ENCODE data around the gene DRGX. TPM values are rescaled to one million over a fixed set of nuclear protein-coding genes. Genes with fewer than 3 reads are reported as not detected.

The DRGX gene
- total and polyA plus RNA-seq, 10 of the 15 experiments (the other 5 are each of a cell fraction or from before 2014, with no cell fraction given), result not detected

DNA sequence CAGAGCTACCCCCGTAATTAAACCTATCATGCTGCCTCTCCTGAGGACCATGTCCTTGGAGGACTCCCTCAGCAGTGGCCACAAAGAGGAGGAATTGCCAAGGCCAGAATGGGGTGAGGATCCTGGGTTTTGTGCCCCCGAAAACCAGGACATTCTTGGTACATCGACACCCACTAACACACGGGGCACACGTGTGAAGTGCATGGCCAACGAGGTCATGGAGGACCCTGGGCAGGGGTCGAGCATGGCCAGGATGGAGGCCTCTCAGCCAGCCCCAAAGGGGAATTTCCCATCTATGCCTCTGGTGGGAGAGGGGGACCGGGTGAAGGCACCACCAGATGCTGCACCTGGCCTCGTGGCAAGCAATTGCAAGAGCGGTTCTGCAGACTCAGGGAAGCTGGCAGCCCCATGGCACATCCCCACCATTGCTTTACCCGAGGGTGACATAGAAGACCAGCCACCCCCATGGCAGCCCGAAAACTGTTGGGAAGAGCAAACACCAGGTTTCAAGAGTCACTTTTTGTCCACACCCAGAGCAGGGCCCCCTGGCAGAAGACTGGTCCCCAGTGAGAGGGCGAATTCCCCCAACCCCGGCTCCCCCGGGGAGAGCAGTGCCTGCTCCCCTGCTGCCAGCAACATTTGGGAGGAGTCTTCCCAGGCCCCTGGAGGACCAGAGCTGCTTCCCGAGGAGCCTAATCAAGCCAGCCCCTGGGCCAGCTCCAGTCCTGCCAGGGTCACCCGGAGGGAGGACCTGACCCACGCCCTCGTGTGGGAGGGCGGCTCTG, 70.6 kb downstream of the DRGX start:
- 22% methylated on average over 20 of the region's 20 CpGs for WGBS (ENCODE audit: insufficient coverage, insufficient replicate concordance, low lambda C conversion rate, missing lambda C conversion rate)
- no peak overlapping the region for H3K27ac ChIP-seq (ENCODE audit: control insufficient read depth, insufficient read depth)
- DNase-seq (ENCODE audit: low read depth, low spot score), result no peak
- no peaks in the 10 kb centered on the region for H3K79me2 ChIP-seq (ENCODE audit: control insufficient read depth, insufficient read depth, low read length)
- no peaks in the 10 kb centered on the region for H3K9me3 ChIP-seq (replicated peaks; ENCODE audit: control insufficient read depth, insufficient read depth, low read length)
- H3K9ac ChIP-seq (ENCODE audit: control insufficient read depth, insufficient read depth, low read length), result no peak overlapping the region
- no peak for TF ChIP-seq ZNF207 (IDR thresholded peaks at IDR 0.05; ENCODE audit: borderline replicate concordance)
- no peak for TF ChIP-seq EED (IDR thresholded peaks at IDR 0.05; ENCODE audit: low read depth)
- H2AFZ ChIP-seq (ENCODE audit: control insufficient read depth, low read depth, low read length), result no peak overlapping the region
- ChIA-PET CTCF (interaction anchor here (1.5 to 1.9 kb wide), 2 partner anchors 82 to 187 kb away, joined by 4 read pairs; no protein-coding TSS in a partner anchor), POLR2A (no interaction called here), SMC1A (ENCODE audit: uncharacterized antibody, unreplicated experiment) (interaction anchor here (1.4 kb wide), 1 partner anchor 51 kb away, joined by 3 read pairs; no protein-coding TSS in a partner anchor), RAD21 (ENCODE audit: unreplicated experiment) (interaction anchor here (1.0 kb wide), 1 partner anchor 38 kb away, joined by 3 read pairs; no protein-coding TSS in a partner anchor)
- H3K4me3 ChIP-seq, result no peak overlapping the region
- H4K20me1 ChIP-seq (ENCODE audit: control insufficient read depth, insufficient read depth), result no peaks in the 10 kb centered on the region; the same call in 1 of the 2 replicates
- no peak for FAIRE-seq
- no peaks in the 10 kb centered on the region for H3K36me3 ChIP-seq (ENCODE audit: control insufficient read depth in 2 of 2, insufficient read depth in 2 of 2, low read length in 1 of 2)
- in situ Hi-C loops (cut with MboI) (no loop called here), intact Hi-C loops (cut with micrococcal nuclease; ENCODE audit: unreplicated experiment) (no loop called here)
- no peaks in the 10 kb centered on the region for H3K4me1 ChIP-seq (ENCODE audit: control insufficient read depth, insufficient read depth, low read length)
- BruUV-seq (replicated peaks), result no TSS peak
- no peak overlapping the region for H3K4me2 ChIP-seq (ENCODE audit: control insufficient read depth, insufficient read depth)
- H3K27me3 ChIP-seq (replicated peaks in 1 of 2; ENCODE audit: control insufficient read depth in 2 of 2, insufficient read depth in 2 of 2, low read length in 1 of 2), result peaks cover 2 to 7% of the 10 kb centered on the region in 2 experiments; a peak in 3 of 4 replicates
- no peak for ATAC-seq

GRCh38 chr10:49324711-49325110, 71.2 kb downstream of the DRGX start:
- Histone ChIP-seq H3K9me3 (replicated peaks; ENCODE audit: control insufficient read depth, insufficient read depth, low read length) (no peaks in the 10 kb centered on the region), H2AFZ (ENCODE audit: control insufficient read depth, low read depth, low read length) (no peak overlapping the region), H3K27me3 (replicated peaks in 1 of 2; ENCODE audit: control insufficient read depth in 2 of 2, insufficient read depth in 2 of 2, low read length in 1 of 2) (peaks cover 2 to 7% of the 10 kb centered on the region in 2 experiments; a peak in 3 of 4 replicates), H3K36me3 (ENCODE audit: control insufficient read depth in 2 of 2, insufficient read depth in 2 of 2, low read length in 1 of 2) (no peaks in the 10 kb centered on the region), H4K20me1 (ENCODE audit: control insufficient read depth, insufficient read depth) (no peaks in the 10 kb centered on the region; the same call in 1 of the 2 replicates), H3K4me1 (ENCODE audit: control insufficient read depth, insufficient read depth, low read length) (no peaks in the 10 kb centered on the region), H3K79me2 (ENCODE audit: control insufficient read depth, insufficient read depth, low read length) (no peaks in the 10 kb centered on the region), H3K4me2 (ENCODE audit: control insufficient read depth, insufficient read depth) (no peak overlapping the region), H3K9ac (ENCODE audit: control insufficient read depth, insufficient read depth, low read length) (no peak overlapping the region), H3K4me3 (no peak overlapping the region), H3K27ac (ENCODE audit: control insufficient read depth, insufficient read depth) (no peak overlapping the region)
- no TSS peak for BruUV-seq (replicated peaks)
- intact Hi-C loops (cut with micrococcal nuclease; ENCODE audit: unreplicated experiment) (no loop called here), in situ Hi-C loops (cut with MboI) (no loop called here)
- FAIRE-seq, result no peak
- ChIA-PET SMC1A (ENCODE audit: uncharacterized antibody, unreplicated experiment) (no interaction called here), POLR2A (no interaction called here), RAD21 (ENCODE audit: unreplicated experiment) (interaction anchor here (1.0 kb wide), 1 partner anchor 39 kb away, joined by 3 read pairs; no protein-coding TSS in a partner anchor), CTCF (interaction anchor here (1.5 kb wide), 1 partner anchor 83 kb away, joined by 4 read pairs; no protein-coding TSS in a partner anchor)
- 71% methylated on average over 4 of the region's 4 CpGs for WGBS (ENCODE audit: insufficient coverage, insufficient replicate concordance, low lambda C conversion rate, missing lambda C conversion rate)
- TF ChIP-seq ZBTB40 (IDR thresholded peaks at IDR 0.05; ENCODE audit: borderline replicate concordance), result no peak
- ATAC-seq, result no peak
- no peak for DNase-seq (ENCODE audit: low read depth, low spot score)

Measured in GM12878 (cell line).